HepG2 (cell line): Measurements from ENCODE around the gene NATD1. TPM values are rescaled to one million over a fixed set of nuclear protein-coding genes. Genes with fewer than 3 reads are reported as not detected.
A peak's percentile ranks its signal among the peaks of the same experiment; 100 is the strongest.

ENCODE experiments used
- CEBPZ ChIP-seq: IDR thresholded peaks from 2 replicates; pipeline ENCODE4 v1.6.1; 2012; ENCODE audit warnings: low read length, improper control_type of control experiment
- GFI1 ChIP-seq: sonication (generic); formaldehyde crosslinking; IDR thresholded peaks from 2 replicates; pipeline ENCODE4 v1.5.0; 2020; ENCODE audit warnings: missing genetic modification reagents, mild to moderate bottlenecking, borderline replicate concordance
- KLF16 ChIP-seq, 2 experiments: sonication (generic) in 1 of 2; formaldehyde crosslinking in 1 of 2; IDR thresholded peaks; 2 replicates each; pipeline versions ENCODE4 v1.6.1 to v1.8.0; 2016 to 2023; ENCODE audit warnings: missing genetic modification reagents in 2 of 2, missing compliant biosample characterization in 1 of 2
- MAFG ChIP-seq: sonication (generic); formaldehyde crosslinking; IDR thresholded peaks from 2 replicates; pipeline ENCODE4 v1.5.1; 2020; ENCODE audit warnings: mild to moderate bottlenecking, missing genetic modification reagents
- REST ChIP-seq, 2 experiments: IDR thresholded peaks; 2 replicates each; pipeline ENCODE4 v1.6.1; 2011 to 2012; ENCODE audit warnings: low read length in 2 of 2, borderline replicate concordance in 1 of 2, low read depth in 1 of 2, mild to moderate bottlenecking in 1 of 2, moderate library complexity in 1 of 2
- SCMH1 ChIP-seq: sonication (generic); formaldehyde crosslinking; IDR thresholded peaks from 2 replicates; pipeline ENCODE4 v1.9.0; 2021; ENCODE audit warnings: missing genetic modification reagents, mild to moderate bottlenecking, borderline replicate concordance
- SKI ChIP-seq: fragments of 450-650 bp; IDR thresholded peaks from one replicate; pipeline ENCODE4 v1.6.1; 2018; ENCODE audit warnings: mild to moderate bottlenecking; ENCODE audit not compliant: partially characterized antibody
- SOX13 ChIP-seq, 3 experiments: fragments of 450-650 bp in 1 of 3; sonication (generic) in 1 of 3; formaldehyde crosslinking in 1 of 3; IDR thresholded peaks in 2 of 3; conservative IDR thresholded peaks in 1 of 3; 2 replicates each; pipeline versions ENCODE4 v1.5.0 to v1.6.1; 2016 to 2020; ENCODE audit warnings: antibody characterized with exemption in 1 of 3, mild to moderate bottlenecking in 1 of 3, missing compliant biosample characterization in 1 of 3, missing genetic modification reagents in 1 of 3, moderate library complexity in 1 of 3
- SRSF4 ChIP-seq: fragments of 200-400 bp; formaldehyde crosslinking; IDR thresholded peaks from one replicate; pipeline ENCODE4 v1.6.1; 2018; ENCODE audit warnings: mild to moderate bottlenecking, low read depth, low read length, moderate library complexity; ENCODE audit not compliant: poor library complexity, severe bottlenecking
- U2AF2 ChIP-seq: fragments of 200-400 bp; formaldehyde crosslinking; IDR thresholded peaks from 2 replicates; pipeline ENCODE4 v1.6.1; 2017; ENCODE audit warnings: low read depth, mild to moderate bottlenecking, low read length
- ZBTB44 ChIP-seq: sonication (generic); formaldehyde crosslinking; IDR thresholded peaks from 2 replicates; pipeline ENCODE4 v1.4.0; 2020; ENCODE audit warnings: missing genetic modification reagents
- ZC3H4 ChIP-seq: sonication (generic); formaldehyde crosslinking; IDR thresholded peaks from 2 replicates; pipeline ENCODE4 v1.4.0; 2020; ENCODE audit warnings: missing genetic modification reagents, borderline replicate concordance
- ZFY ChIP-seq: sonication (generic); formaldehyde crosslinking; IDR thresholded peaks from 2 replicates; pipeline ENCODE4 v1.4.0; 2020; ENCODE audit warnings: missing genetic modification reagents
- ZNF264 ChIP-seq: sonication (generic); formaldehyde crosslinking; IDR thresholded peaks from 2 replicates; pipeline ENCODE4 v1.4.0; 2020; ENCODE audit warnings: missing genetic modification reagents
- ZNF543 ChIP-seq: sonication (generic); formaldehyde crosslinking; IDR thresholded peaks from 2 replicates; pipeline ENCODE4 v1.4.0; 2020; ENCODE audit warnings: mild to moderate bottlenecking, missing genetic modification reagents
- ZNF761 ChIP-seq: sonication (generic); formaldehyde crosslinking; conservative IDR thresholded peaks from 2 replicates; pipeline ENCODE4 v1.4.0; 2020; ENCODE audit warnings: mild to moderate bottlenecking, missing genetic modification reagents
- polyA plus RNA-seq, 8 experiments: library from polyadenylated mRNA; depleted of rRNA in 3 of 8; stranded (reverse) in 7 of 8; unstranded in 1 of 8; fragments of >200 nt; fragmentation: Illumina TruSeq in 4 of 8; extraction: Trizol in 4 of 8; gene quantifications; 2 replicates each; pipeline versions ENCODE4 v1.2.1 to v1.2.3, GENCODE V29; 2011 to 2016; ENCODE audit warnings: low read depth in 4 of 8, missing spikeins in 1 of 8, mixed read lengths in 1 of 8; ENCODE audit not compliant: insufficient read depth in 1 of 8
- total RNA-seq, 5 experiments: library from RNA; depleted of rRNA; stranded (reverse); fragments of >200 nt; fragmentation: Illumina TruSeq; extraction: Trizol; gene quantifications; 2 replicates each; pipeline ENCODE4 v1.2.3, GENCODE V29; 2016; ENCODE audit warnings: low read depth in 1 of 5
- TF ChIP-seq, protein P1 (sequence below): sonication (generic); formaldehyde crosslinking; IDR thresholded peaks from 2 replicates; pipeline ENCODE4 v1.8.0; 2022; ENCODE audit warnings: mild to moderate bottlenecking, missing genetic modification reagents

The NATD1 gene
- total and polyA plus RNA-seq, 2 of the 13 experiments (the other 11 are each of a cell fraction or from before 2014, with no cell fraction given): 0.31 to 2.3 TPM

- TF ChIP-seq KLF16 (CRISPR knock-in tag; IDR thresholded peaks at IDR 0.05): no peak; a peak in 2 of 4 replicates
- TF ChIP-seq MAFG: peak; percentile 94
- no peak for TF ChIP-seq SCMH1 (CRISPR knock-in tag)
- TF ChIP-seq ZBTB44: no peak
- no peak; the same call in 1 of the 2 replicates for TF ChIP-seq SOX13 (IDR thresholded peaks at IDR 0.05)
- peak in 1 of 2 experiments; percentile 51; a peak in 1 of 4 replicates for TF ChIP-seq SOX13 (CRISPR knock-in tag; conservative IDR thresholded peaks at IDR 0.05 in 1 of 2, IDR thresholded peaks at IDR 0.05 in 1 of 2)
- TF ChIP-seq SRSF4: no peak
- 0 out of 2 replicates have a peak, but pooled peaks have one; percentile 41 for TF ChIP-seq GFI1 (CRISPR knock-in tag)
- no peak for TF ChIP-seq ZNF543 (CRISPR knock-in tag)
- peak; percentile 49 for TF ChIP-seq SKI
- peak; percentile 42; the same call in 1 of the 2 replicates for TF ChIP-seq ZNF264 (CRISPR knock-in tag)
- no peak for TF ChIP-seq REST (IDR thresholded peaks at IDR 0.05; ENCODE audit: borderline replicate concordance in 1 of 2, low read depth in 1 of 2, low read length in 2 of 2)
- TF ChIP-seq U2AF2: no peak
- no peak for TF ChIP-seq ZNF761 (CRISPR knock-in tag)
- no peak for TF ChIP-seq CEBPZ
- TF ChIP-seq, protein P1, sequence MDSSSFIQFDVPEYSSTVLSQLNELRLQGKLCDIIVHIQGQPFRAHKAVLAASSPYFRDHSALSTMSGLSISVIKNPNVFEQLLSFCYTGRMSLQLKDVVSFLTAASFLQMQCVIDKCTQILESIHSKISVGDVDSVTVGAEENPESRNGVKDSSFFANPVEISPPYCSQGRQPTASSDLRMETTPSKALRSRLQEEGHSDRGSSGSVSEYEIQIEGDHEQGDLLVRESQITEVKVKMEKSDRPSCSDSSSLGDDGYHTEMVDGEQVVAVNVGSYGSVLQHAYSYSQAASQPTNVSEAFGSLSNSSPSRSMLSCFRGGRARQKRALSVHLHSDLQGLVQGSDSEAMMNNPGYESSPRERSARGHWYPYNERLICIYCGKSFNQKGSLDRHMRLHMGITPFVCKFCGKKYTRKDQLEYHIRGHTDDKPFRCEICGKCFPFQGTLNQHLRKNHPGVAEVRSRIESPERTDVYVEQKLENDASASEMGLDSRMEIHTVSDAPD (CRISPR knock-in tag): peak; percentile 20; the same call in 1 of the 2 replicates
- TF ChIP-seq ZC3H4: no peak
- TF ChIP-seq ZFY (CRISPR knock-in tag): peak; percentile 81
Measured at GRCh38 chr17:21287703-21288449, 34.7 kb upstream of the NATD1 start (continued).
